Midbrain (tissue), 1 donor: ENCODE measurements around the gene PKP1.

ENCODE experiments used
- DNase-seq: peaks from one replicate; lab custom pipeline; 2025; lab: John Stamatoyannopoulos, UW

Gene PKP1

DNA sequence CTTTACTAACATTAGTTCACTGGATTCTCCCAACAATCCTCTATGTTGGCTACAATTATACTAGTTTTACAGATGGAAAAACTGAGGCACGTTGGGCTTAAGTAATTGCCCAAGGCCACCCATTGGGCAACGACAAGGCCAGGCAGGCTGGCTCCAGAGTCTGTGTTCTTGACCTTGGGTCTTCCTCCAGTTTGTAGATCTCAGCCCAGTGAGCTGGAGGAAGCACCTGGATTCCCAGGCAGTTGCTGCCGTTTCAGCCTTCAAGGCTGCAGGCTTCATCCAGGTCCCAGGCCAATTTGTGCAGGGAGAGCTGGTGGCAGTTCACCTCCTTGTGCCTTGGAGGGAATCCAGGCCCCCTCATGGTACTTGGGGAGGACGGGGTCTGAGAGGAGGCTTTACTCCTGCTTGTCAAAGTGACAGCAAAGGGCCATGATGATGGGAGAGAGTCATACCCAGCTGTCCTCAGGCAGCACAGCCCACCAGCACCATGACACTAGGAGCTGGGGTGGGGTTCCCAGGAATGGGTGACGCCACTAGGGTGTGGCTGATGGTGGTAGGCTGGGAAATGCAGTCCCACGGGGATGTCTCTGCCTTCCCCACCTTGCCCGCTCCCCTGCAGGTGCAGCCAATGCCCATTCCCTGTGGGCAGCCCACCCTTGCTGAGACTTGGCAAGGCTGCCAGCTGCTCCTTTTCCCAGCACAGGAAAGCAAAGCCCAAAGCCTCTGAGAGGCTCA lies 27.1 kb downstream of the PKP1 start:
- no peak for DNase-seq

DNA sequence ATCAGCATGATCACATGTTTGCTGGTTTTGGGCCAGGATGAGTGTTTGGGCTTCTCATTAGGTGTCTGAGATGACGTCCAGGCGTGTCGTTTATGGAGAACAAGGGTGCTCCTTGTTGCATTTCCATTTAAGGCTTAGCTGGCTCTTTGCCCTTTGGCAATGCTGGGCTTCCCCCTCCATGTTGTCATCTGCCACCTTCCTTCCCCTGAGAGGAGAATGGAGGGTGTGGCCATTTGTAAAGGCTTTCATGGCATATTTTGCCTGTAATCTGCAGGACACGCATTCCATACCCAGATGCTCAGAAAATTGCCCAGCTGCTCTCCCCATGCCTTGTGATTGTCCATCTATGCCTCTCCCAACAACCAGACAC lies 27.7 kb downstream of the PKP1 start:
- DNase-seq, result no peak

DNA sequence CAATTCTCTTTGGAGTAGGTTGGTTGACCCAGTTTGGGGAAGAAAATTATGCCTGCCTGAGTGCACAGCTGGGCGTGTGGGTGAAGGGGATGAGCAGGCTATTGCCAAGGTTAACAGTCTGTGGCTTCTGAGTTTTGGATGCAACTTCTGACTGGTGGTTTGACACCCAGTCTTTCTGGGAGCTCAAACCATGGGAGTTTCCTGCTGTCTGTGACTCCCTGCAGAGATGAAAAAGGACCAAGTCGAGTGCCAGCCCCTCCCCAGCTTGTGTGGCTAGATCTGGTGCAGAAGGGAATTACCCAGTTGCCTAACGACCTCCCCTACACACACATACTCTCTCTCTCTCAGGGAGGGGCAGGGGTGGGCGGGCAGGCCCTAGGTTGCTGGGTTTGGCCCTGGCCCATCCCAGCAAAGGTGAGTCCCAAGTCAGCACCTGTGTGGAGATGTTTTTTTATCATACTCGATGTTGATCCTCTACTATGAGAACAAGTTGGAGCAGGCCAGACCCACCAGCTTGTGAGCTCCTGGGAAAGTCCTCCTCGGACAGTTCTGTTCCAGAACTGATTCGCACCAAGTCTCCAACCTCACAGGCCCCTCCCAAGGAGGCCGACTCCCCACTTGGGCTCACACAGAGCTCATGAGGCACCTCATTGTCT lies 28.2 kb downstream of the PKP1 start:
- DNase-seq, result no peak

DNA sequence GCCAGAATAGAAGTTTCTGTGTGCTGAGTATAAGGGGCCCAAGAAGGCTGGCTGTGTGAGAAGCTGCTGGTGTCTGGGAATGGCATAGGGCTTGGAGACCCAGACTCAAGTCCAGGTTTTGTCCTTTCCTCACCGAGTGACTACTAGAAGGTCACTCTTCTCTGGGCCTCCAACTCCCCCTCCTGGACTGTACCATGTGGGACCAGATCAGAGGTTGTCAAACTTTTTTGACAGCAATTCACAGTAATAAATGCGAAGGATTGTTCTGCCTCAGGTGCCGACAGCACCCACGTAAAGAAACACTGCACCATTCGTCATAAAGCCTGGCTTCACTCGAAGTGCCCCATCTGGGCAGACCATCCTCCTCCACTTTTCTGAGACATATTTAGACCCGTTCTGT lies 29.0 kb downstream of the PKP1 start:
- DNase-seq, result no peak

DNA sequence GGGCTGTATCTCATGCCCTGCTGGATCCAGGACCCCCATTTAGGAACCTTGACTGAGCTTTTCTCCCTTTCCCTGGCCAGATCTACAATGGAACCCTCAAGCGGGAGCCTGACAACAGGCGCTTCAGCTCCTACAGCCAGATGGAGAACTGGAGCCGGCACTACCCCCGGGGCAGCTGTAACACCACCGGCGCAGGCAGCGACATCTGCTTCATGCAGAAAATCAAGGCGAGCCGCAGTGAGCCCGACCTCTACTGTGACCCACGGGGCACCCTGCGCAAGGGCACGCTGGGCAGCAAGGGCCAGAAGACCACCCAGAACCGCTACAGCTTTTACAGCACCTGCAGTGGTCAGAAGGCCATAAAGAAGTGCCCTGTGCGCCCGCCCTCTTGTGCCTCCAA lies 29.8 kb downstream of the PKP1 start:
- no peak for DNase-seq

DNA sequence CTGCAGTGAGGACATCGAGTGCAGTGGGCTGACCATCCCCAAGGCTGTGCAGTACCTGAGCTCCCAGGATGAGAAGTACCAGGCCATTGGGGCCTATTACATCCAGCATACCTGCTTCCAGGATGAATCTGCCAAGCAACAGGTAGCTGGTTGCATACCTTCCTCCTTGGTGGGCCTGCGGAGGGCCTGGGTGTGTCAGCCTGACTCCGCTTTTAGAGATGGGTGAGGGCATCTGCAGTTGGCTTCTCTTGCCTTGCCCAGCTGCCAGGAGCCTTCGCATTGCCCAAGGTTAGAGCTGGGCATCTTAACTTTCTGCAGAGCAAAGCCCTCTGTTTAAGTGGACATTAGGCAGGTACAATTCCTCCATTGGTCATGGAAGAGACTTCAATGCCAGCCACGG lies 33.2 kb downstream of the PKP1 start:
- DNase-seq, result no peak

DNA sequence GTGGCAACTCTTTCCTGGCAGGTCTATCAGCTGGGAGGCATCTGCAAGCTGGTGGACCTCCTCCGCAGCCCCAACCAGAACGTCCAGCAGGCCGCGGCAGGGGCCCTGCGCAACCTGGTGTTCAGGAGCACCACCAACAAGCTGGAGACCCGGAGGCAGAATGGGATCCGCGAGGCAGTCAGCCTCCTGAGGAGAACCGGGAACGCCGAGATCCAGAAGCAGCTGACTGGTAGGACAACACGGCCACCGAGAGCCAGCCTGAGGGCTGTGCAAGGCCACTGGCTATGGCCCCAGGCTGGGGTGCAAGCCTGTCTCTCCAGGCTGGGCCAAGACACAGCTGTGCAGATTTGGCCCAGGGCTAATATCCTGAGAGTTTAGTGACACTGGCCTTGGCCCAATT lies 34.2 kb downstream of the PKP1 start:
- no peak for DNase-seq

DNA sequence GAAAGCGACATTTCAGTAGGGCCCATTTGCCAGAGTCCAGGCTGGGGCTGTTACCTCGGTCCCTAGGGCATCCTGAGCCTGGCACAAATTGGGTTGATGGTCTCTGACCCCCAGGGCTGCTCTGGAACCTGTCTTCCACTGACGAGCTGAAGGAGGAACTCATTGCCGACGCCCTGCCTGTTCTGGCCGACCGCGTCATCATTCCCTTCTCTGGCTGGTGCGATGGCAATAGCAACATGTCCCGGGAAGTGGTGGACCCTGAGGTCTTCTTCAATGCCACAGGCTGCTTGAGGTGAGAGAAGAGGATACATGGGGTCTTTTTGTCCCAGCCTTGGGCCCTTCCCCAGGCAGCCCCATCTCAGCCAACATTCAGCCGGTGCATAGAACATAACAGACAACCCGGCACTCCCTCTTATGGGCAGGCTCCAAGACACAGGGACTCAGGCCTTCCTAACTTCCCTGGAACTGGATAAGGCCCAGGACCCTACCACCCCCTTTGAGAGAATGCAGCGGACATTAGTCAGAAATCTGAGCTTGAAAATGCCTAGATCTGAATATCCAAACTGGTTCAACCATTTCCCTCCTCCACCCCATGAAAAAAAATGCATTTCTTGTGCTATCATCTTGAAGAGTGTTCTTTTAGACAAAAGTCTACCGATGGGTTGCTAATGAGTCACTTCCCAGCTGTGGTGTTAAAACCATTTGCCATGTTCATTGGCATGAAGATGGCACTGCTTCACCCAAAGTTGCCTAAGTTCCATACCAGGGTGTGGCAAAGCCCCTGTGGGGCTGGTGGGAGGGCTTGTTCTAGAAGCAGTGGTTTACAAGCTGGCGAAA lies 35.4 kb downstream of the PKP1 start:
- no peak for DNase-seq

DNA sequence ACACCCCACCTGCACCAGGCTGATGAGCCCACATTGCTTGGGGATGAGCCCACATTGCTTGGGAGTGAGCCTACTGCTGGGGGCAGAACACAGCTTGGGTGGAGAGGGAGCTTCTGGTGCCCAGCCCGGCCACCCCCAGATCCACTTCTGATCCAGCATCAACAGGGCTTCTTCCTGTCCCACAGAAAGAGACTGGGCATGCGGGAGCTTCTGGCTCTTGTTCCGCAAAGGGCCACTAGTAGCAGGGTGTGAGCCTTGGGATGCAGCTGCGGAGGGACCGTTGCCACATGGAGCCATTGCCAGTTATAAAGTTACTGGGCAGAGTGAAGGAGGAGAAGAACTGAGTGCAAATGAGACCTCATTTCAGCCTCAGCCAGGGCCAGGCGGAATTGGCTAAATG lies 36.3 kb downstream of the PKP1 start:
- DNase-seq, result no peak

DNA sequence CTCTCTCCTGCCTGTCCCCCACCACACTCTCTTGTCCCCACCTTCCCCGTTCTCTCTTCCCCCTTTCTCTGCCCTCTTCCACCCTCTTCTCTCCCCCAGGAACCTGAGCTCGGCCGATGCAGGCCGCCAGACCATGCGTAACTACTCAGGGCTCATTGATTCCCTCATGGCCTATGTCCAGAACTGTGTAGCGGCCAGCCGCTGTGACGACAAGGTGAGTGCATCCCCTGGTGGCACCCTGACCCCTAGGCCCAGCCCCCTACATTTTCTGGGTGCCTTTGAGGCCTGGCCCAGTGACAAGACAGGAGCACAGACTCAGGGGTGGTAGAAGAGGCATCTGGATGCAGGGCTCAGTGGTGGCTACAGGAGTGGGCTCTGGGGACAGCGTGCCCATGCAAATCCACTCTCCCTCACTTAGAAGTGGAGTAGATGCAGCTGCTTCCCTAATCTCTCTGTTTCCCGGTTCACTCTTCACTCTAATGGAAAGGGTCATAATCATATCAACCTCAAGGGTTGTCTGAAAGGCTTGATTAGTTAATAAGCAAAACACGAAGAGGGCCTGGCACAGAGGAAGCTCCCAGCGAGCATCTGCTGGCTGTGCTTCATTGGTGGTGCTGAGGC lies 37.0 kb downstream of the PKP1 start:
- no peak for DNase-seq

DNA sequence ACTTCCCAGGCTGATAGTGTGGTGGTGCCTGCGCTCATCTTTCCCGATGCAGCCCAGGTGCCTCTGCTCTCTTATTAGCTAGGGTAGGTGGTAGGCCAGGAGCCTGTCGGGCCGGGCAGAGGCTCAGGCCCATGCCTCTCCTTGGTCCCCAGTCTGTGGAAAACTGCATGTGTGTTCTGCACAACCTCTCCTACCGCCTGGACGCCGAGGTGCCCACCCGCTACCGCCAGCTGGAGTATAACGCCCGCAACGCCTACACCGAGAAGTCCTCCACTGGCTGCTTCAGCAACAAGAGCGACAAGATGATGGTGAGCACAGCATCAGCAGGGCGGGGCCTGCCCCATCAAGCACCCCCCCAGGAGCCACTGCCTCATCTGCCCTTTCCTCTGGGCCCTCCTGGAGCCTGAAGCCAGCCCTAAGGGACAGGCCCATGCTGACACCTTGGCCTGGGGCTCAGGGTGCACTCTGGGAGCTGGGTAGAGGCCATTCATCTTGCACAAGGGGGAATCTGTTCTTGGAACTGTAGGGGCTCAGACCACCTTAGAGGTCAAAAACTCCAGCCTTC lies 38.6 kb downstream of the PKP1 start:
- DNase-seq, result no peak

DNA sequence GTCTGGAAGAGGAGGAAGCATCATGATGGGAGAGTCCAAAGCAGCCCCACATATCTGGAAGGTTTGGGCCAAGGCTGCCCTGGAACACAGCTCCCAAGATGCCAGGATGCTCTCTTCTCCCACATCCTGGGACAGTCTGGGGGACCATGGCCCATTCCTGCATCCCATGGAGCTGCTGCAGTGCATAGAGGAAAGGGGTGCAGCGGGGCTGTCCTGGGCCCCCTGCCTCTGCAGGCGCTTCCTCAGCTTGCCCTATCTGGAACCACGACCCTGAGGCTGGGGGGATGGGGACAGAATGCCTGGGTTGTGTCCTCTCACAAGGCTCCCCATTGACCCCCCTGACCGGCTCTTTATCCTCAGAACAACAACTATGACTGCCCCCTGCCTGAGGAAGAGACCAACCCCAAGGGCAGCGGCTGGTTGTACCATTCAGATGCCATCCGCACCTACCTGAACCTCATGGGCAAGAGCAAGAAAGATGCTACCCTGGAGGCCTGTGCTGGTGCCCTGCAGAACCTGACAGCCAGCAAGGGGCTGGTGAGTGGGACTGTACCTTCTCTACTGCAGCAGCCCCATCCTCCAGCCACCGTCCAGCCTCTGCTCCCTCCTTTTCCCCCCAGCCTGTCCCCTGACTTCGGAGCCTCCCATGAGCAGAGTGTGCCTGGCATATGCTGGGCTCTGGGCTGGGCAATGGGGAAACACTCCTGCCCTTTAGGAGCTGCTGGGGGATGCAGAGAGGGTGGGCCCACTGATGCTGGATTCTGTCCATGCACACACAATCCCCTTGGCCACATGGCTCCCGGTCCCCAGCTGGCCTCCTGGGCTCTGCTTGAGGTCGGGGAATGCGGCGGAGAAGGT lies 39.6 kb downstream of the PKP1 start:
- no peak for DNase-seq

DNA sequence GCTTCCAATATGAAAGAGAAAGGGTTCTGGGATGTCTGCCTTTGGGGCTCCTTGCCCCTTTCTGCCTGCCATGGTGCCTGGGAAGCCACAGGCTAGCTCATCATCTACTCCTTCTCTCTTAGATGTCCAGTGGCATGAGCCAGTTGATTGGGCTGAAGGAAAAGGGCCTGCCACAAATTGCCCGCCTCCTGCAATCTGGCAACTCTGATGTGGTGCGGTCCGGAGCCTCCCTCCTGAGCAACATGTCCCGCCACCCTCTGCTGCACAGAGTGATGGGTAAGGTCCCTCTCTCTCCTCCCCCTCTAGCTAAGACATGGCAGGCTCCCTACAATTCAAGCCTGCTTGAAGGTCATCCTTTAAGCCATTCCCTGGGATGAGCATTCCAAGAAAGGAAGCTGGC lies 41.0 kb downstream of the PKP1 start:
- DNase-seq, result no peak

DNA sequence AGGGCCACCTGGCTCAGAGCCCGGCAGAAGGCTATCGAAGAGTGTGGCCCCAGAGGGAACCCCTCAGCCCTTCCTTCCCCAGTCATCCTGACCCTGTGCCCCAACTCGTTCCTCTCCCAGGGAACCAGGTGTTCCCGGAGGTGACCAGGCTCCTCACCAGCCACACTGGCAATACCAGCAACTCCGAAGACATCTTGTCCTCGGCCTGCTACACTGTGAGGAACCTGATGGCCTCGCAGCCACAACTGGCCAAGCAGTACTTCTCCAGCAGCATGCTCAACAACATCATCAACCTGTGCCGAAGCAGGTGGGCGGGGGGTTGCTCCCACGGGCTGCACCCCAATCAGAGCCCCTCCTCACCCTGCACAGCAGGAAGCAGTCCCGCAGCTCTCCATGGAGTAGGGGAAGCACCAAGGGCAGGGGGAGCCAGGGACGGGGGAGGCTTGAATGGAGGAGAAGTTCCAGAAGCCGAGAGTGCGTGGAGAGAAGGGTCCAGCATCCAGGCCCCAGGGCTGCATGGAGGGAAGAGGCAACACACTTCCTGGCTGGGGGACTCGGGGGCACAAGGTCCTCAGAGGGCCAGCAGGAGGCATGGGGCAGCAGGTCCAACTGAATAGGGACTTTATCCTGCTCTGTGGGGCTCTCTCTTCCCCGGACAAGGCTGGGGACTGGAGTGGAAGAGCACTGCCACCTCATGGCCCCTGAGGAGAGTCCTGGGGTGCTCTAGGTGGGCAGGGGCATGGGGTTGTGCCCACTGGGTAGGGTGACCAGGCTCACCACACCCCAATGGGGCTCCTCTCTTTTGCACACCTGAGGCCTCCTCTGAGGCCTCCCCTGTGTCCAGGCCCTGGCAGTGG lies 41.7 kb downstream of the PKP1 start:
- DNase-seq, result no peak

DNA sequence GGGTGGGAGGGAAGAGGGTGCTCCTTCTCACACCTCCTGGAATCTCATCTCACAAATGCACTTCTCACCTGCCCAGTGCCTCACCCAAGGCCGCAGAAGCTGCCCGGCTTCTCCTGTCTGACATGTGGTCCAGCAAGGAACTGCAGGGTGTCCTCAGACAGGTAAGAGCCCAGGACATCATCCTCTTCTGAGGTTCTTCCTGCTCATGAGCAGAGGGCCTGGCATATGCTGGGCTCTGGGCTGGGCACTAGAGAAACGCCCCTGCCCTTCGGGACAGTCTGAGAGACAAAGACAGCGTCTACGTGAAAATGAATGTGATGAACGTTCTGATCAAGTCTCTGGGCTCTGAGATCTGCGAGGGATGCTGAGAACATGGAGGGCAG lies 42.4 kb downstream of the PKP1 start:
- no peak for DNase-seq

DNA sequence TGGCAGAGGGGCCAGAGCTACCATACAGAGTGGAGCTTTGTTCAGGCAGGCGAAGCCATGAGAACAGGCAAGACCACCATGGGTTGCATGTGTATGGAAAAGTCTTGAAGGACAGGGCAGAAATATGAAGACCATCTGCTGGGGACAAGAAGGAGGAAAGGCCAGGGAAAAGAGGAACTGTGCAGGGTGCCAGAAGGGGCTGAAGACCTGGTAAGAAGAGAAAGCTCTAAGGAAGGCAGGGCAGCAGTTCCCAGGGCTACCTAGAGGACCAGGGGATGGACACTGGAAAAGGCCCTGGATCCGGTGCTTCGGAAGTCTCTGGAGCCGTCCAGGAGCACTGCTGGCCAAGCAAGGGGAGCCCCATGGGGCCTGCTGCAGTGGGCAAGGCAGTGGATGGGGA lies 43.4 kb downstream of the PKP1 start:
- DNase-seq, result no peak

DNA sequence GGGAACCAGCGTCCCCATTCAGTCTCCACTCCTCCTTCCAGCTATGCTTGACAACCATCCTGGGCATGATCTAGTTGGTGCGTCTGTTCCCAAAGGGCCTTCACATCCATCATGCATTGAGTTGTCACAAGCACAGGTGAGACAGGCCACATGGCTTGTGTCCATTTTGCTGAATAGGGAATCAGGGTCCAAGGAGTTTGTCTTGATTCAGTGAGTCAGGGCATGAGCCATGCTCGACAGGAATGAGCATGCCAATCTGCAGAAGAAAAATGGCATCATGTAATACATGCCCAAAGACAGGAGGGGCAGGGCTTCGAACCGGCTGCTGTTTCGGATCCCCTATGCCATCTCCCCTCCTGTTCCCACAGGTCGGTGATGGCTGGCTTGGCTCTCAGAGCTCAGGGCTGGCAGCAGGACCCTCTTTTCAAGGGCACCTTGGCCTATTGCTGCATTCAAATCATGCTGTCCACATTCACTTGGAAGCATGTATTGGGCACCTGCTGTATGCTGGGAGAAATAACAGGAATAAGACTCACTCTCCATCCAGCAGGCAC lies 44.5 kb downstream of the PKP1 start:
- DNase-seq, result no peak

DNA sequence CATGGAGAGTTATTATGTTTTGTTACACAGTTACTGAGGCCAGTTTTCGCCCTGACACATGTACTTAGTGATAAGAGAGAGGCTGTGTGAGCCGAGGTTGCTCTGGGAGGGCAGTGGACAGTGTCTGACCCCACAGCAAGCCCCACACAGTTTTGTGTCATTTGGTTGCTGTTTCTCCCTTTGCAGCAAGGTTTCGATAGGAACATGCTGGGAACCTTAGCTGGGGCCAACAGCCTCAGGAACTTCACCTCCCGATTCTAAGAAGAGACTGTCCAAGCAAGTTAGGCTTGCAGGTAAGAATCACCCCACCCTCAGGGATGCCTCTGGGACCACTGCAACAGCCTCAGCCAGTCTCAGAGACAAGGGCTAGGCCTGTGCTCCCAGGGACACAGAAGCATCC lies 45.3 kb downstream of the PKP1 start:
- no peak for DNase-seq

DNA sequence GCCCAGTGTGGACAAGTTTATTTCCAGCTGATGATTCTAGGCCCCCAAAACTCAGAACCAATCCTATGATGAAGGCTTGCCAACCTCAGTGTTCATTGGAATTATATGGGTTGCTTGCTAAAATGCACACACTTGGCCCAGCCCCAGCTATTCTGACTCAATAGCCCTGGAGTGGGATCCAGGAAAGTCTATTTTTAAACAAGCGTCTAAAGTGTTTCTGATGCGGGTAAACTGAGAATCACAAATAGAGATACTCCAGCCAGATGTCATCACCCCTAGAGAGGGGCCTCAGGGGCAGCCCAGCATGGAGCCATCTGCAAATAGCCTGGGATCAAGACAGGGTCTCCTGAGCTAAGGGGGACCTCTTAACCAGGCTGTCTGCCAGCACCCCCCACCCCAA lies 46.0 kb downstream of the PKP1 start:
- no peak for DNase-seq

DNA sequence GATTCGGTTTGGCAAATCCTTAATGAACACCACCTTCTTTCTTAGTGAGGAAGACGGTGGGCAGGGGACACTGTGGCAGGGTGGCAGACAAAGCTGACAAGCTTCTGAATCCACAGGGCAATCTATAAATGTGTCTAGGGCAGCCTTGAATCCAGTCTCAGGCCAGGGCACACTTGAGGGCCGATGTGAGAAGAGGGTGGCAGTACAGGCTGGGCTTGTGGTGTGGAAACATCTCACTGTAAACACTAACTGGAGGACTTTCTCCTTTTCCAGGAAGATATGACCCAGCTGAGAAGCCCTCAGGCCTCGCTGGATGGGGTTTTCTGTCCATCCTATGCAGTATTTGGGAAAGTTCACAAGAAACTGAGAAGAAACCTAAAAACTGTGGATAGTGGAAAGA lies 46.5 kb downstream of the PKP1 start:
- DNase-seq, result no peak
